Prostate gland (tissue), 2 donors: ENCODE data around the gene UBL5. TPM values are rescaled to one million over a fixed set of nuclear protein-coding genes. Genes with fewer than 3 reads are reported as not detected.

Experiments used
- DNase-seq: peaks from one replicate; pipeline ENCODE4 v3.0.0-alpha.2; 2019; ENCODE audit warnings: low spot score
- H3K27ac ChIP-seq, 2 donors: fragments of 200-600 bp; sonication (generic); 2 replicates each; pipeline ENCODE4 v1.5.1; 2017 to 2019
- H3K27me3 ChIP-seq: fragments of 200-600 bp; sonication (generic); replicated peaks from 2 replicates; pipeline ENCODE4 v1.5.1; 2019; ENCODE audit not compliant: insufficient read depth
- H3K36me3 ChIP-seq, 2 donors: fragments of 200-600 bp; sonication (generic); 1 replicate in 1 of 2; 2 replicates in 1 of 2; pipeline versions ENCODE4 v1.5.1 to v1.8.1; 2017 to 2019
- H3K4me1 ChIP-seq: fragments of 200-600 bp; sonication (generic); replicated peaks from 2 replicates; pipeline ENCODE4 v1.5.1; 2019
- H3K4me3 ChIP-seq, 2 donors: fragments of 200-600 bp; sonication (generic); 2 replicates each; pipeline ENCODE4 v1.5.1; 2017 to 2019
- H3K9me3 ChIP-seq: fragments of 200-600 bp; sonication (generic); 2 replicates; pipeline ENCODE4 v1.5.1; 2017
- CTCF ChIP-seq, 4 experiments: fragments of 200-600 bp in 2 of 4; fragments of 450-650 bp in 2 of 4; sonication (generic) in 2 of 4; IDR thresholded peaks; 1 replicate in 3 of 4; 2 replicates in 1 of 4; pipeline ENCODE4 v1.5.1; 2016 to 2019; ENCODE audit warnings: antibody characterized with exemption in 4 of 4, mild to moderate bottlenecking in 2 of 4, moderate library complexity in 2 of 4
- POLR2A ChIP-seq: fragments of 450-650 bp; IDR thresholded peaks from one replicate; pipeline ENCODE4 v1.6.1; 2016; ENCODE audit warnings: antibody characterized with exemption, mild to moderate bottlenecking
- POLR2AphosphoS5 ChIP-seq: sonication (generic); formaldehyde crosslinking; IDR thresholded peaks from one replicate; pipeline ENCODE4 v1.6.1; 2017; ENCODE audit warnings: antibody characterized with exemption
- WGBS: methylation state at CpG from one replicate; pipeline ENCODE4 v1.1.5; 2018; 5-methylcytosine and 5-hydroxymethylcytosine counted together
- intact Hi-C: fragments of 100-400 bp; cut with DNase I; formaldehyde crosslinking; loops from one replicate; pipeline ENCODE4 v1.14.2; 2022
- small RNA-seq, 2 donors: library from RNA; depleted of rRNA; stranded (forward); fragments of <200 nt; gene quantifications; one replicate each; pipeline ENCODE3, GENCODE V24; 2016
- total RNA-seq, 2 donors: library from RNA; depleted of rRNA; stranded (reverse); fragments of >200 nt; gene quantifications; one replicate each; pipeline ENCODE4 v1.1.0, GENCODE V29; 2016

The UBL5 gene
- total RNA-seq, 2 donors from 2014 or later: 543 to 675 TPM

- Histone ChIP-seq H3K4me1 (no peaks in the 10 kb centered on the region), H3K27me3 (no peaks in the 10 kb centered on the region), H3K4me3 (no peak overlapping the region), H3K36me3 (no peaks in the 10 kb centered on the region), H3K27ac (no peak overlapping the region), H3K9me3 (no peaks in the 10 kb centered on the region)
- 87% methylated on average over 5 of the region's 5 CpGs for WGBS
- intact Hi-C loops: no loop called here
- TF ChIP-seq POLR2AphosphoS5 (no peak), POLR2A (no peak), CTCF (IDR thresholded peaks at IDR 0.05) (no peak)
- DNase-seq: no peak
Measured at GRCh38 chr19:9875796-9876195, 48.1 kb downstream of the UBL5 start.

DNA sequence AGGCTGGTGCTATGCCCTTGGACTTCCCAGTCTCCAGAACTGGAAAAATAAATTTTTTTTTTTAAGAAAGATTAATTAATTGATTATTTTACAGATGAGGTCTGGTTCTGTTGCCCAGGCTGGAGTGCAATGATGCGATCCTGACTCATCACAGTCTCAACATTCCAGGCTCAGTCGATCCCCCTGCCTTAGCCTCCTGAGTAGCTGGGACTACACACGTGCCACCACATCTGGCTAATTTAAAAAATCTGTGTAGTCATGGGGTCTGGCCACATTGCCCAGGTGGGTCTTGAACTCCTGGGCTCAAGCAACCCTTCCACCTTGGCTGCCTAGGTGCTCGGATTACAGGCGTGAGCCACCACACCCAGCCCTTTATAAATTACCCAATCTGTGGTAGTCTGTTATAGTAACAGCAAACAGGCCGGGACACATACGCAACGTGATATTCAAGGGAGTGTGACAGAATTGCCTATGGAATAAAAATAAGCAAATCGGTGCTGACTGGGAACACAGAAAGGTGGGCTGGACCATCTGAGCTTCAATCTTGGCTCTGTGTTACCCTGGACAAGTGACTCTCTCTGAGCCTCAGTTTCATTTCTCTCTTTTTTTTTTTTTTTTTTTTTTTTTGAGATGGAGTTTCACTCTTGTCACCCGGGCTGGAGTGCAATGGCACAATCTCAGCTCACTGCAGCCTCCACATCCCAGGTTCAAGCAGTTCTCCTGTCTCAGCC is 50.2 kb downstream of the UBL5 start:
- Histone ChIP-seq H3K36me3 (no peaks in the 10 kb centered on the region), H3K27me3 (no peaks in the 10 kb centered on the region), H3K4me3 (no peak overlapping the region), H3K27ac (no peak overlapping the region), H3K4me1 (no peaks in the 10 kb centered on the region), H3K9me3 (no peaks in the 10 kb centered on the region)
- no peak for DNase-seq
- intact Hi-C loops: no loop called here
- TF ChIP-seq POLR2AphosphoS5 (no peak), CTCF (IDR thresholded peaks at IDR 0.05) (no peak)
- WGBS: 92% methylated on average over 10 of the region's 10 CpGs

GRCh38 chr19:9878511-9879196 is 50.9 kb downstream of the UBL5 start:
- Histone ChIP-seq H3K4me3 (no peak overlapping the region), H3K36me3 (no peaks in the 10 kb centered on the region), H3K4me1 (no peaks in the 10 kb centered on the region), H3K9me3 (no peaks in the 10 kb centered on the region), H3K27ac (no peak overlapping the region), H3K27me3 (no peaks in the 10 kb centered on the region)
- TF ChIP-seq POLR2A (no peak), CTCF (IDR thresholded peaks at IDR 0.05) (no peak), POLR2AphosphoS5 (no peak)
- intact Hi-C loops: no loop called here
- WGBS: 87% methylated on average over 11 of the region's 11 CpGs
- DNase-seq: no peak

Small RNAs within 50 kb of the gene (small RNA-seq; reads per million reads assigned to genes)
- gene RF00156: 0 reads per million in 2 donors

Other genes with a start within 250 kb of the UBL5 start
- gene ZNF121, start 243.4 kb upstream of the UBL5 start, total RNA-seq: 10 to 100 TPM; 31.6 to 31.7 TPM
- gene ZNF561, start 206.7 kb upstream of the UBL5 start, total RNA-seq: 10 to 100 TPM; 27.8 to 32.3 TPM
- 10 to 100 TPM; 30.0 to 34.9 TPM for gene ZNF562, start 152.8 kb upstream of the UBL5 start, total RNA-seq
- 10 to 100 TPM; 24.5 to 30.8 TPM for gene ZNF846, start 59.2 kb upstream of the UBL5 start, total RNA-seq
- gene FBXL12, start 8.8 kb upstream of the UBL5 start, total RNA-seq: 10 to 100 TPM; 17.6 to 50.6 TPM
- gene PIN1, start 7.4 kb downstream of the UBL5 start, total RNA-seq: 100 to 1,000 TPM; 167 to 202 TPM
- 10 to 100 TPM; 10.6 to 19.5 TPM for gene OLFM2, start 108.6 kb downstream of the UBL5 start, total RNA-seq
- 10 to 100 TPM in 1 of 2 donors, 1 to 10 TPM in 1; 2.0 to 12.7 TPM for gene COL5A3, start 182.6 kb downstream of the UBL5 start, total RNA-seq
- gene RDH8, start 185.6 kb downstream of the UBL5 start, total RNA-seq: not detected